ENCODE measurements around the gene NTNG1. TPM values are rescaled to one million over a fixed set of nuclear protein-coding genes. Genes with fewer than 3 reads are reported as not detected.

Gene NTNG1
- total and polyA plus RNA-seq, 3 donors from 2014 or later, result 1.8 to 2.3 (median 2.2) TPM

DNA sequence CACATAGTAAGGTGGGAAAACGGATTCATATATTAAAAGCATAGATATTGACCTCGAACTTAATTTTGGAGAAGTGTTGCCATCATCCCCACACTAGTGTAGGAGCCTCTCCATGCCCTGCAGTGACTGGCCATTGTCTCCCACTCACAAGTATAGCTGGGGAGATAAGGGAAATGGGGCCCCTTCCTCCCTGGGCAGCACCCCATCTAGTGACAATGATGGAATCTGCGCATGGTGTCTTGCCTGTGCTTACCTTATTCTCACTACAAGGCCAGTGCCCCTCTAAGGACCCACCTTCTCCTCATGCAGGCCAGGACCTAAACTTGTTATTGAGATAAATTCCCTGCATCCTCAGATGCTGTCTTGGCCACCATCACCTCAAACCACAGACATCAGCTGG lies 374.9 kb downstream of the NTNG1 start:
- DNase-seq, result no peak
- Histone ChIP-seq H3K27ac (no peak overlapping the region), H3K36me3 (ENCODE audit: low read depth, missing control alignments) (no peaks in the 10 kb centered on the region), H3K4me1 (no peaks in the 10 kb centered on the region), H3K4me3 (no peak overlapping the region), H3K9me3 (no peaks in the 10 kb centered on the region), H3K27me3 (no peaks in the 10 kb centered on the region)
- 90 to 95% methylated on average over 3 of the region's 3 CpGs for WGBS, 2 donors
- intact Hi-C loops (cut with DNase I; ENCODE audit: low total_unique reads), result no loop called here
- TF ChIP-seq, protein P1, sequence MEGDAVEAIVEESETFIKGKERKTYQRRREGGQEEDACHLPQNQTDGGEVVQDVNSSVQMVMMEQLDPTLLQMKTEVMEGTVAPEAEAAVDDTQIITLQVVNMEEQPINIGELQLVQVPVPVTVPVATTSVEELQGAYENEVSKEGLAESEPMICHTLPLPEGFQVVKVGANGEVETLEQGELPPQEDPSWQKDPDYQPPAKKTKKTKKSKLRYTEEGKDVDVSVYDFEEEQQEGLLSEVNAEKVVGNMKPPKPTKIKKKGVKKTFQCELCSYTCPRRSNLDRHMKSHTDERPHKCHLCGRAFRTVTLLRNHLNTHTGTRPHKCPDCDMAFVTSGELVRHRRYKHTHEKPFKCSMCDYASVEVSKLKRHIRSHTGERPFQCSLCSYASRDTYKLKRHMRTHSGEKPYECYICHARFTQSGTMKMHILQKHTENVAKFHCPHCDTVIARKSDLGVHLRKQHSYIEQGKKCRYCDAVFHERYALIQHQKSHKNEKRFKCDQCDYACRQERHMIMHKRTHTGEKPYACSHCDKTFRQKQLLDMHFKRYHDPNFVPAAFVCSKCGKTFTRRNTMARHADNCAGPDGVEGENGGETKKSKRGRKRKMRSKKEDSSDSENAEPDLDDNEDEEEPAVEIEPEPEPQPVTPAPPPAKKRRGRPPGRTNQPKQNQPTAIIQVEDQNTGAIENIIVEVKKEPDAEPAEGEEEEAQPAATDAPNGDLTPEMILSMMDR (IDR thresholded peaks at IDR 0.05), result no peak
- no peak for TF ChIP-seq POLR2A (IDR thresholded peaks at IDR 0.05)

DNA sequence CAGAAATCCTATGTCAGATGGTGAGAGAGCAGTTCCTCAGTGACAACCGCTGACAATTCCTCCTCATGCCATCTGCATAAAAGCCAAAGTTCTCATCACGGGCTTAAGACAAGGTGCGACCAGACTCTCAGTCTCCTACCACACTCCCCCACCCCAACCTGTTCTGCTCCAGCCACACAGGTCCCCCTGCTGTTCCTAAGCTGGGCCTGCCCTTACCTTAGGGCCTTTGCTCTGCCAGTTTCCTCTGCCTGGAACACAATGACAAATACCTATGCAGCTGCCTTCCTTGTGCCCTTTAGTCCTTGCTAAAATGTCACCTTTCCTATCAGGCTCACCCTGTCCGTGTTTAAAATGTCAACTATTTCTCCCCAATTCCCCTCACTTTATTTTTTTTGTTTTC lies 382.2 kb downstream of the NTNG1 start:
- intact Hi-C loops (cut with DNase I; ENCODE audit: low total_unique reads), result no loop called here
- no peaks in the 10 kb centered on the region for H3K4me1 ChIP-seq
- no peak overlapping the region for H3K27ac ChIP-seq
- no peaks in the 10 kb centered on the region for H3K9me3 ChIP-seq
- 69 to 73% methylated on average over 4 of the region's 4 CpGs for WGBS, 2 donors
- H3K27me3 ChIP-seq, result no peaks in the 10 kb centered on the region
- H3K4me3 ChIP-seq, result no peak overlapping the region
- no peak for DNase-seq
- no peaks in the 10 kb centered on the region for H3K36me3 ChIP-seq (ENCODE audit: low read depth, missing control alignments)
- TF ChIP-seq POLR2A (IDR thresholded peaks at IDR 0.05), result no peak
- TF ChIP-seq, protein P1 (IDR thresholded peaks at IDR 0.05), result no peak

DNA sequence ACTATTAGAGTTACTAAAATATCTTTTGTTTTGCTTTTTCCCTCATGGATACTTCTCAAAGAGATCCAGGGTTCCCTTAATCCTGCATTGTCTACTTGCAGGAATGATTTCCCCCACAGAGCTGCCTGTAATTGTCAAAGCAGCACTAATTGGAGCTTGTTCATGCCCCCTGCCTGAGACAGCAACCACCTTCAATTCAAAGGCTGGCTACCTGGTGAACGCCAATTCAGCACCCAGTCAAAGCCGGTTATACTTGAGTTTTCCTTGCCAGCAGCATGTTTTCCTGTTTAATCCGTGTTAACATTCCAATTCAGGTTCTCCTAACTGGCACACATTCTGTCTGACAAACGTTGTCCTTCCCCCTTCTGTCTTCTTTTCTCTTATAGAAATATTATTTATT lies 382.9 kb downstream of the NTNG1 start:
- intact Hi-C loops (cut with DNase I; ENCODE audit: low total_unique reads), result no loop called here
- no peaks in the 10 kb centered on the region for H3K4me1 ChIP-seq
- no peaks in the 10 kb centered on the region for H3K9me3 ChIP-seq
- no peak overlapping the region for H3K4me3 ChIP-seq
- H3K27me3 ChIP-seq, result no peaks in the 10 kb centered on the region
- H3K36me3 ChIP-seq (ENCODE audit: low read depth, missing control alignments), result no peaks in the 10 kb centered on the region
- no peak for DNase-seq
- WGBS, 2 donors, result 54 to 69% methylated on average over 4 of the region's 4 CpGs
- H3K27ac ChIP-seq, result no peak overlapping the region
- TF ChIP-seq POLR2A (IDR thresholded peaks at IDR 0.05), result no peak
- TF ChIP-seq, protein P1 (IDR thresholded peaks at IDR 0.05), result no peak

DNA sequence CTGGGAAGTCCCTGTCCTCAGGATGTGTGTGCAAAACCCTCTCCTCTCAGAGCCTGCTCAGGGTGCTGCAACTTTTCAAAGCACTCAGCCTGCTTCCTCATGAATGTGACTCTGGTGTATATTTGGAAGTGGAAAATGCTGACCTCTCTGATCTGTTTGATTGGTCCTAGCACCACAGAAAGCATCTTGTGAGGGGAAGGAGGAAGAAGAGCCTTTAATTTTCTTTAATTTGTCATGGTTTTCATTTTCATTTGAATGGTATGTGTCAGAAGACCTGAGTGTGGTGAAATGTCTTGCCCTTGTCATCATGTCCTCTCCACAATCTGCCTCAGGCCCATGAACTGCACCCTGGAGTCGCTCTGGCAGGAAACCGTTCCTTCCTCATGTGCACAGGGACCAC lies 383.5 kb downstream of the NTNG1 start:
- no peak overlapping the region for H3K4me3 ChIP-seq
- no peaks in the 10 kb centered on the region for H3K36me3 ChIP-seq (ENCODE audit: low read depth, missing control alignments)
- intact Hi-C loops (cut with DNase I; ENCODE audit: low total_unique reads), result no loop called here
- H3K4me1 ChIP-seq, result no peaks in the 10 kb centered on the region
- H3K27me3 ChIP-seq, result no peaks in the 10 kb centered on the region
- DNase-seq, result no peak
- H3K27ac ChIP-seq, result no peak overlapping the region
- no peak for TF ChIP-seq POLR2A (IDR thresholded peaks at IDR 0.05)
- TF ChIP-seq, protein P1 (IDR thresholded peaks at IDR 0.05), result no peak
- WGBS, 2 donors, result 86 to 92% methylated on average over 2 of the region's 2 CpGs
- no peaks in the 10 kb centered on the region for H3K9me3 ChIP-seq

DNA sequence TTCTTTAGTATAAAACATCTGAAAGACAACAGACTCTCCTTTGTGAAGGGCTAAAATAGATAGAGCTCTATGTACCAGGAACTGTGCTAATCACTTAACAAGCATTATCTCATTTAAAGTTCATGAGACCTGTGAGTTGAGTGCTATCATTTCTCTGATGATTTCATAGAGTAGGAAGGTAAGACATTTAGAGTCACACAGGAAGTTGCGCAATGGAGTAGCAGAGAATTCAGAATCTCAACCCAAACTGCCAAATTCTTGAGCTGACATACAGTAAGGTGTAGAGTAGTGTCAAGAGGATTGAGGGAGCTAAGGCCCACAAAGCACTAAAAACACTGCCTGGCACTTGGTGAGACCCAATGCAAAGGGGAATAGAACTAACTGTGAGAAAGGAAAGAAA lies 384.3 kb downstream of the NTNG1 start:
- 82 to 92% methylated on average over 1 of the region's 1 CpG for WGBS, 2 donors
- Histone ChIP-seq H3K27me3 (no peaks in the 10 kb centered on the region), H3K27ac (no peak overlapping the region), H3K9me3 (no peaks in the 10 kb centered on the region), H3K4me1 (no peaks in the 10 kb centered on the region), H3K4me3 (no peak overlapping the region), H3K36me3 (ENCODE audit: low read depth, missing control alignments) (no peaks in the 10 kb centered on the region)
- no peak for DNase-seq
- intact Hi-C loops (cut with DNase I; ENCODE audit: low total_unique reads), result no loop called here
- TF ChIP-seq, protein P1 (IDR thresholded peaks at IDR 0.05), result no peak
- TF ChIP-seq POLR2A (IDR thresholded peaks at IDR 0.05), result no peak
